CD14-positive monocyte (primary cell): Measurements from ENCODE around the gene SLC4A8. TPM values are rescaled to one million over a fixed set of nuclear protein-coding genes. Genes with fewer than 3 reads are reported as not detected.

Source experiments
- DNase-seq, 3 donors: peaks; one replicate each; pipeline ENCODE4 v3.0.0-alpha.2; 2011 to 2022
- H2AFZ ChIP-seq: 2 replicates; pipeline ENCODE4 v1.6.0; 2012; ENCODE audit warnings: mild to moderate bottlenecking, low read depth, low read length, inconsistent platforms; ENCODE audit not compliant: insufficient read depth, poor library complexity, severe bottlenecking
- H3K27ac ChIP-seq, 2 donors: 1 replicate in 1 of 2; 2 replicates in 1 of 2; pipeline ENCODE4 v1.5.1; 2012 to 2013; ENCODE audit warnings: low read length in 2 of 2, control low read depth in 1 of 2, inconsistent platforms in 1 of 2, low read depth in 1 of 2, mild to moderate bottlenecking in 1 of 2
- H3K27me3 ChIP-seq, 2 donors: one replicate each; pipeline versions ENCODE4 v1.6.0 to v1.6.1; 2011 to 2013; ENCODE audit warnings: low read length in 2 of 2; ENCODE audit not compliant: control insufficient read depth in 2 of 2, insufficient read depth in 2 of 2
- H3K36me3 ChIP-seq, 2 donors: replicated peaks in 1 of 2; 1 replicate in 1 of 2; 2 replicates in 1 of 2; pipeline versions ENCODE4 v1.5.1 to v1.6.1; 2012 to 2013; ENCODE audit warnings: low read length in 2 of 2, control low read depth in 1 of 2, inconsistent platforms in 1 of 2, mild to moderate bottlenecking in 1 of 2; ENCODE audit not compliant: insufficient read depth in 2 of 2, control insufficient read depth in 1 of 2
- H3K4me1 ChIP-seq, 2 donors: 1 replicate in 1 of 2; 2 replicates in 1 of 2; pipeline versions ENCODE4 v1.5.1 to v1.6.1; 2012 to 2013; ENCODE audit warnings: low read length in 2 of 2, control low read depth in 1 of 2, inconsistent platforms in 1 of 2, mild to moderate bottlenecking in 1 of 2, moderate library complexity in 1 of 2; ENCODE audit not compliant: insufficient read depth in 2 of 2, control insufficient read depth in 1 of 2
- H3K4me2 ChIP-seq: replicated peaks from 2 replicates; pipeline ENCODE3; 2012; ENCODE audit warnings: low read length, moderate library complexity, mild to moderate bottlenecking; ENCODE audit not compliant: poor library complexity, severe bottlenecking; ENCODE audit errors: extremely low read depth
- H3K4me3 ChIP-seq, 3 experiments: fragments of 200-600 bp in 1 of 3; sonication (generic) in 1 of 3; replicated peaks in 1 of 3; 1 replicate in 2 of 3; 2 replicates in 1 of 3; pipeline ENCODE4 v1.5.1; 2011 to 2013; ENCODE audit warnings: low read length in 3 of 3, mild to moderate bottlenecking in 3 of 3, control low read depth in 2 of 3, low read depth in 2 of 3, inconsistent platforms in 1 of 3, moderate library complexity in 1 of 3
- H3K79me2 ChIP-seq: 2 replicates; pipeline ENCODE4 v1.6.0; 2012; ENCODE audit warnings: mild to moderate bottlenecking, control low read depth, inconsistent platforms, low read length, moderate library complexity; ENCODE audit not compliant: insufficient read depth
- H3K9ac ChIP-seq: 2 replicates; pipeline ENCODE4 v1.6.0; 2017; ENCODE audit warnings: low read length, mild to moderate bottlenecking; ENCODE audit not compliant: insufficient read depth, poor library complexity, severe bottlenecking
- H3K9me3 ChIP-seq, 2 donors: replicated peaks in 1 of 2; 1 replicate in 1 of 2; 2 replicates in 1 of 2; pipeline versions ENCODE4 v1.5.1 to v1.6.1; 2012 to 2013; ENCODE audit warnings: low read length in 2 of 2, control low read depth in 1 of 2; ENCODE audit not compliant: control insufficient read depth in 1 of 2, insufficient read depth in 1 of 2
- H4K20me1 ChIP-seq: 2 replicates; pipeline ENCODE4 v1.6.0; 2012; ENCODE audit warnings: mild to moderate bottlenecking, low read length, control low read depth, moderate library complexity; ENCODE audit not compliant: insufficient read depth
- H3K27ac Mint-ChIP-seq, 7 donors: one replicate each; pipeline ENCODE4 v1.8.0; 2020; ENCODE audit warnings: mild to moderate bottlenecking in 7 of 7, mixed read lengths in 7 of 7, moderate library complexity in 6 of 7, inconsistent platforms in 2 of 7
- H3K27me3 Mint-ChIP-seq, 3 donors: one replicate each; pipeline ENCODE4 v1.8.0; 2021 to 2022; ENCODE audit warnings: low read depth in 3 of 3, mild to moderate bottlenecking in 3 of 3, mixed read lengths in 3 of 3, moderate library complexity in 3 of 3, inconsistent platforms in 1 of 3
- H3K36me3 Mint-ChIP-seq, 2 donors: one replicate each; pipeline ENCODE4 v1.8.0; 2020; ENCODE audit warnings: mixed read lengths in 2 of 2, inconsistent platforms in 1 of 2, mild to moderate bottlenecking in 1 of 2
- H3K4me1 Mint-ChIP-seq: one replicate; pipeline ENCODE4 v1.8.0; 2020; ENCODE audit warnings: mild to moderate bottlenecking, mixed read lengths
- H3K4me3 Mint-ChIP-seq, 2 donors: one replicate each; pipeline ENCODE4 v1.8.0; 2020; ENCODE audit warnings: mild to moderate bottlenecking in 2 of 2, mixed read lengths in 2 of 2, moderate library complexity in 1 of 2
- H3K9me3 Mint-ChIP-seq, 7 donors: one replicate each; pipeline ENCODE4 v1.8.0; 2020 to 2022; ENCODE audit warnings: mixed read lengths in 7 of 7, mild to moderate bottlenecking in 6 of 7, moderate library complexity in 6 of 7, inconsistent platforms in 2 of 7
- CTCF ChIP-seq: fragments of 200-600 bp; IDR thresholded peaks from one replicate; pipeline ENCODE4 v1.8.0; 2022; ENCODE audit warnings: antibody characterized with exemption, mild to moderate bottlenecking
- WGBS: methylation state at CpG from one replicate; pipeline ENCODE4 v1.1.5; 2013; ENCODE audit warnings: missing lambda C conversion rate; ENCODE audit not compliant: insufficient coverage; 5-methylcytosine and 5-hydroxymethylcytosine counted together
- intact Hi-C, 2 donors: fragments of 100-400 bp; cut with micrococcal nuclease; formaldehyde crosslinking; loops; one replicate each; pipeline versions ENCODE4 v1.15.0 to v1.15.1; 2023
- polyA plus RNA-seq, 3 donors: library from polyadenylated mRNA; depleted of rRNA in 1 of 3; unstranded in 2 of 3; stranded (reverse) in 1 of 3; fragments of 300-500 nt in 2 of 3; fragments of >200 nt in 1 of 3; fragmentation: Illumina TruSeq in 2 of 3; gene quantifications; 1 replicate in 2 of 3; 2 replicates in 1 of 3; pipeline ENCODE4 v1.2.3, GENCODE V29; 2012 to 2021

SLC4A8 gene
- polyA plus RNA-seq, 3 donors: 1.9 to 5.4 (median 2.3) TPM

- H3K9me3 Mint-ChIP-seq: no peaks in the 10 kb centered on the region
- no peak overlapping the region for H3K27ac Mint-ChIP-seq
- H3K79me2 ChIP-seq: no peaks in the 10 kb centered on the region
- H3K27me3 ChIP-seq: no peaks in the 10 kb centered on the region
- H4K20me1 ChIP-seq: no peaks in the 10 kb centered on the region
- H3K27ac ChIP-seq: no peak overlapping the region
- no peak overlapping the region for H3K4me3 ChIP-seq
- H3K4me2 ChIP-seq: no peak overlapping the region
- H3K4me3 Mint-ChIP-seq: no peak overlapping the region
- peaks cover 0 to 6% (median 0%) of the 10 kb centered on the region in 3 donors for H3K27me3 Mint-ChIP-seq
- no peaks in the 10 kb centered on the region for H3K9me3 ChIP-seq
- no peaks in the 10 kb centered on the region for H3K36me3 ChIP-seq
- no peaks in the 10 kb centered on the region for H3K36me3 Mint-ChIP-seq
- H3K4me1 Mint-ChIP-seq: no peaks in the 10 kb centered on the region
- H3K9ac ChIP-seq: no peak overlapping the region
- WGBS: 93% methylated on average over 2 of the region's 2 CpGs
- DNase-seq: no peak
- intact Hi-C loops: no loop called here
- no peak overlapping the region for H2AFZ ChIP-seq
- H3K4me1 ChIP-seq: no peaks in the 10 kb centered on the region
- no peak for TF ChIP-seq CTCF
These were observed 95.1 kb downstream of the SLC4A8 start for GRCh38 chr12:51519755-51520154.

DNA sequence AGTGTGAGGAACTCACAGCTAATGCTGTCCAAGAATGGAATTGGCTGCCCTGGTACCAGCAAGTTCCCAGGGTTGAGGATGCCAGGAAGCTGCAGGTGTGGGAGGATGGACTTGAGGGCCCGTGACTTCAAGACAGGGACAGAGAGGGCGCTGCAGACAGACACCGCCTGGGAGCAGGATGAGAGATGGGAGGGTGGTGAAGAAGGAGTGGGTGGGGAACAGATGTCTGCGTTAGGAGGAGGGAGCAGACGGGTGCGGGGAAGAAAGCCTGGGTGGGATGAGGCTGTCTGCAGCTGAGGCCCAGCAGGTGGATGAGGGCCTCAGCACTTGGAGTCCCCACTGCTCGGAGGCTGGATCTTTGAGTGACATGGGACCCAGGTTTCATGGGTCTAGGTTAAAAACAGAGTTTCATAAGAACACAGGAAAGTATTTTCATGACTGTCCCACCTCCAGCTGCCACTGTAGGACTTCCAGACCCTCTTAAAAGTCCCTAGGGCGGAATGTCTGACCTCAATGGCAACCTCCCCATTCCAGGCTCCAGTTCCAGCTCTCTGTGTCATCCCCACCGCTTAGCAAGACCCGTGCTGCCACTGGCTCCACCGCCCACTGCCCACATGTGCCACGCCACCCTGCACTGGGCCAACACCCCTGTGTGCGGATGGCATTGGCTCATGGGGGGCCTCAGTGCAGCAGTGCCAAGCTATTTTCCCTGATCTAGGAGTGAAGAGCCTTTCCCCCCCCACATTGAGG lies 96.1 kb downstream of the SLC4A8 start:
- Mint-ChIP-seq H3K4me3 (no peak overlapping the region), H3K27ac (no peak overlapping the region), H3K27me3 (peaks cover 0 to 6% (median 0%) of the 10 kb centered on the region in 3 donors), H3K9me3 (no peaks in the 10 kb centered on the region), H3K36me3 (no peaks in the 10 kb centered on the region), H3K4me1 (no peaks in the 10 kb centered on the region)
- Histone ChIP-seq H2AFZ (no peak overlapping the region), H3K4me1 (no peaks in the 10 kb centered on the region), H3K9me3 (no peaks in the 10 kb centered on the region), H3K4me3 (no peak overlapping the region), H4K20me1 (no peaks in the 10 kb centered on the region), H3K79me2 (no peaks in the 10 kb centered on the region), H3K27ac (no peak overlapping the region), H3K36me3 (no peaks in the 10 kb centered on the region), H3K4me2 (no peak overlapping the region), H3K27me3 (no peaks in the 10 kb centered on the region), H3K9ac (no peak overlapping the region)
- intact Hi-C loops: no loop called here
- TF ChIP-seq CTCF: no peak
- WGBS: 92% methylated on average over 13 of the region's 13 CpGs
- DNase-seq: no peak
